ENCODE data around the gene CHD8.
"Not testable (repeated sequence)": the region's sequence is repeated elsewhere in the genome, so short reads cannot be mapped to it uniquely, and the experiment has no call there.

Gene CHD8, protein sequence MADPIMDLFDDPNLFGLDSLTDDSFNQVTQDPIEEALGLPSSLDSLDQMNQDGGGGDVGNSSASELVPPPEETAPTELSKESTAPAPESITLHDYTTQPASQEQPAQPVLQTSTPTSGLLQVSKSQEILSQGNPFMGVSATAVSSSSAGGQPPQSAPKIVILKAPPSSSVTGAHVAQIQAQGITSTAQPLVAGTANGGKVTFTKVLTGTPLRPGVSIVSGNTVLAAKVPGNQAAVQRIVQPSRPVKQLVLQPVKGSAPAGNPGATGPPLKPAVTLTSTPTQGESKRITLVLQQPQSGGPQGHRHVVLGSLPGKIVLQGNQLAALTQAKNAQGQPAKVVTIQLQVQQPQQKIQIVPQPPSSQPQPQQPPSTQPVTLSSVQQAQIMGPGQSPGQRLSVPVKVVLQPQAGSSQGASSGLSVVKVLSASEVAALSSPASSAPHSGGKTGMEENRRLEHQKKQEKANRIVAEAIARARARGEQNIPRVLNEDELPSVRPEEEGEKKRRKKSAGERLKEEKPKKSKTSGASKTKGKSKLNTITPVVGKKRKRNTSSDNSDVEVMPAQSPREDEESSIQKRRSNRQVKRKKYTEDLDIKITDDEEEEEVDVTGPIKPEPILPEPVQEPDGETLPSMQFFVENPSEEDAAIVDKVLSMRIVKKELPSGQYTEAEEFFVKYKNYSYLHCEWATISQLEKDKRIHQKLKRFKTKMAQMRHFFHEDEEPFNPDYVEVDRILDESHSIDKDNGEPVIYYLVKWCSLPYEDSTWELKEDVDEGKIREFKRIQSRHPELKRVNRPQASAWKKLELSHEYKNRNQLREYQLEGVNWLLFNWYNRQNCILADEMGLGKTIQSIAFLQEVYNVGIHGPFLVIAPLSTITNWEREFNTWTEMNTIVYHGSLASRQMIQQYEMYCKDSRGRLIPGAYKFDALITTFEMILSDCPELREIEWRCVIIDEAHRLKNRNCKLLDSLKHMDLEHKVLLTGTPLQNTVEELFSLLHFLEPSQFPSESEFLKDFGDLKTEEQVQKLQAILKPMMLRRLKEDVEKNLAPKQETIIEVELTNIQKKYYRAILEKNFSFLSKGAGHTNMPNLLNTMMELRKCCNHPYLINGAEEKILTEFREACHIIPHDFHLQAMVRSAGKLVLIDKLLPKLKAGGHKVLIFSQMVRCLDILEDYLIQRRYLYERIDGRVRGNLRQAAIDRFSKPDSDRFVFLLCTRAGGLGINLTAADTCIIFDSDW (N-terminal part only)

DNA sequence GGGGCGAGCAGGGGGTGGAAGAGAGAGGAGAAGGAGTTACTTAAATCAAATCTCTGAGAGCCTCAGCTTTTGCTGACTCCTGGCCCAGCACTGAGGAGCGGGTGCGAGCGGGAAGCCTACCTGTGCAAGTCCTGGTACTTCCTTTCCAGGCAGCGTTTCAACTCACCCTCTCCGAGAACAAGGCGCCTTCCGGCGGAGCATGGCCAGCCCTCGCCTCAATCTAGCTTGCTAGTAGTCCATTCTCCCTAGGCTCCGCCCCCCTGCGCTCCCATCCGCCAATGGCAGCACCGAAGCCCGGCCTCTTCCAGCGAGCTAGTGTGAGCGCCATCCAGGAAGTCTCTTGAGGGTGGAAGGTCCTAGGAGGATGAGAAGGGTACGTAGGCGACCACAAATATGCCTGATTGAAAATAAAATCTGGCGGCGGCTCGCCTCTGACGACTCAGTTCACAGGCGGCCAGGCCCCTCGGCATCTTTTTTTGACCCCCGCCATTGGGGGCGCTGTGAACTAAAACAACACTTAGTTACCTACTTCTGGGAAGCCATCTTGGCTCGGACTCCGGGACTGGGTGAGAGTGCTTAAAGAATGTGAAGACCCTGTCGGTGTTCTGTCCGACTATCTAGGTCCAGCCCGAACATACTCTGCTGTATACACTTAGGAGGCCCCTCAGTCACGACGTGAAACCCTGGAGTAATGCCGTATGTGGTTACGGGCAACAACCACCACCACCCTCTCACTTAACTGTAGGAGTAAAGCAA is at the start of gene CHD8:
Gene CHD8, minus strand, starts transcription at position 212 of the 756 bp plus-strand sequence. CDS start 24,480 bp downstream, outside the sequence.
- DNase-seq = peak; percentile 98

DNA sequence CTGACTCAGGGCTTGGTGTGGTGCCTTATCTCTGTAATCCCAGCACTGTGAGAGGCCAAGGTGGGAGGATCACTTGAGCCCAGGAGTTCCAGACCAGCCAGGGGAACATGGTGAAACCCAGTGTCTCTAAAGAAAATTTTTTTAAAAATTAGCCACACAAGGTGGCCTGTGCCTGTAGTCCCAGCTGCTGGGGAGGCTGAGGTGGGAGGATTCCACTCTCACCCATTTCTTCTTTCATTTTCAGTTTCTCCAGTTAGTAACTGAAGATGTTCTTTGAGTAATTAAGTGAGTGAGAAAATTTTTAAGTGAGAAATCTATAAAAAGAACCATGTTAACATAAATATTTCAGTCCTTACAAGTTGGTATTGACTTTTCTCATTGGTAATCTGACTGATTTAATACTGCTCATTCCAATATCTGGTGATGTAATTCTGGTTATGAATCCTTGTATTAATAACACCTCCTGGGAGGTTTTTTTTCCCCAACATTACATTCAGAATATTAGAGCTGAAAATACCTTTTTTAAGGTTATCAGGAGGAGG is 49.2 kb upstream of the CHD8 start:
- no peak for DNase-seq

DNA sequence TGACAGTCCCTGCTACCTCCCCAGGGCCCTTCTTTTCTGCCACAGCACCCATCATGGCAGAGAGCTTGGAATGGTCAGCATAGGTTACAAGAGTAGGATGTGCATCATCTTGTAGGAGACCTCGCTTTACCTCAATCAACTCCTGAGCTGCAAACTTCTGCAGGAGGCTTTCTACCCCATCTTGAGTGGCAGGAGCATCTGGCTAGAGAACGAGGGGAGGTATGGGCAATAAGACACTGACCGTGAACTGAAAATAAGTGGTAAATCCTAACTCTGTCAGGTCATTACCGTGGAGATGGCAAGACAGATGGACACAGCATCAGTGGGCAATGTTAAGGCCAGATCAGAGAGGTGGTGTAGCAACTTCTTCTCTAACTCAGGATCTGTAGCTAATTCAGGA is 47.5 kb upstream of the CHD8 start:
- no peak for DNase-seq

DNA sequence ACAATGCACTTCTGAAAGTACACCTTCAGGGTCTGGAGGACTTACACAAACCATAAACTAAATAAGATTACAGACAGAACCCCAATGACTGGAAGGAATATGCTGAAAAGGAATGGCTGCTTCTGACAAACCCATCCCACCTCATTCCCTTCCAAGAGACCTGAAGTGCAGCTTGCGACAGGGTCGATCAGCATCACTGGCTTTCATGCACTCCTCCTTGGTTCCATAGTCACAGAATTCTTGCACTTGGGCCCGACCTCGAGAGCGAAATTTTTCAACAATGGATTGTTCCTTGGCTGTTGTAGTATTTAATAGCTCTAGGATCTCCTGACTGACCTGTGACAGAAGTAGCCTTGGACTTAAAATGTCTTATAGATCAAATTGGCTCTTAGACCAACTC is 45.6 kb upstream of the CHD8 start:
- DNase-seq = no peak

DNA sequence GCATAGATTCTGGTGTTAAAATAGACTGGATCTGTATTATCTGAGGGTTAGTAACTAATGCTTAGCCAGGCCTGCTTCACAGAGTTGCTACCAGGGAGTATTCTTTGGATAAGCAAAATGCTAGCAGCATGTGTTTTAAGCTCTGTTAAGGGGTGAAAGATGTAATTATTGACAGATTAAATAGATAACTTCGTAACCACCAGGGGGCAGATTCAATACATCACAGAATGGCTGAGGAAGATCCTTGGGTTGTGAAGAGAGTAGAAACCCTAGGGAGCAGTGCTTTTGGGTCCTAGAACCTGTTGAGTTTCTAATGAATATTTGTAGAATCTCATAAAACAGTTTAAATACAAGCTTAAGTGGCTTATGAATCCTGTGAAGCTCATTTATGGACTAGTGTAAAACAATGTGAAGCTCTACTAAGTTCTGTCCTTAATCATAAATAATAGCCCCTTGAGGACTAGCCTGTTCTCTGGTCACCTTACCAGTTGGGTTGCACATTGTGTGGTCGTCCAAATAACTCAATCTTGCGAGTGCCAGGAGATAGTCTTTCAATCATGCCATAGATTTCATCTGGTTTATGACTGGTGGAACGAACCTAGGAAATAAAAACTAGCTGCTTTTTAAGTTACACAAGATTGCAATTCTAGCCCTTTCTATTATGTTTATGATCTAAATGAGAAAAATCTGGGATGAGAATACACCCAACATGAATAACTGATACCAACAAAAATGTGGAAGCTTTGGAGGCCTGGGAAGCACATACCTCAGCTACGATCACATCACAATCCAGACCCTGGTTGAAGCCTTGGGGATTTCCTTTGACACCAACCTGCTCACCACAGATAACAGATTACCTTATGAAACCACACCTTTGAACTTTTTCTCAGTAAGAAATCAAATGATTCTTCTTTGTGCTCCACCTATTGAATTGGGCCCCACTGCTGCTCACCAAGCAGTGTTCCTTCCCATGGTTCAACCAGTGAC is 42.9 kb upstream of the CHD8 start:
- no peak for DNase-seq

DNA sequence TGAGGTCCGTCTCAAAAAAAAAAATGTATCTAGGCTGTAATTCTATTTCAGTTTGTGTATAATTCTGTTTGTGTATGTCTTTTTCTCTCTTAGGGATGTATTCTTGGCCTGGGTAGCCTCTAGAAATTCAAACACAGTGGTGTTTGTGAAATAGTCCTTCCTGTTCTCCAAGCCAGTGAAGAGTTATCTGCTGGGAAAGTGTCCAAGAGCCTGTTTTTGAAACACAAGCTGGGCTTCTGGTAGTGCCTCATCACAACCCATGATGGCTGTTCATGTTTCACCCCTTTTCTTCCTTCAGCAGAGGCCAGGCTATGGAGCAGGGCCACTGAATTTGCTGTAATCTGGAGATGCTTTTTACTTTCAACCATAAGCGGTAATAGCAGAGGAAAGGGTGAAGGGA is 40.5 kb upstream of the CHD8 start:
- no peak for DNase-seq

DNA sequence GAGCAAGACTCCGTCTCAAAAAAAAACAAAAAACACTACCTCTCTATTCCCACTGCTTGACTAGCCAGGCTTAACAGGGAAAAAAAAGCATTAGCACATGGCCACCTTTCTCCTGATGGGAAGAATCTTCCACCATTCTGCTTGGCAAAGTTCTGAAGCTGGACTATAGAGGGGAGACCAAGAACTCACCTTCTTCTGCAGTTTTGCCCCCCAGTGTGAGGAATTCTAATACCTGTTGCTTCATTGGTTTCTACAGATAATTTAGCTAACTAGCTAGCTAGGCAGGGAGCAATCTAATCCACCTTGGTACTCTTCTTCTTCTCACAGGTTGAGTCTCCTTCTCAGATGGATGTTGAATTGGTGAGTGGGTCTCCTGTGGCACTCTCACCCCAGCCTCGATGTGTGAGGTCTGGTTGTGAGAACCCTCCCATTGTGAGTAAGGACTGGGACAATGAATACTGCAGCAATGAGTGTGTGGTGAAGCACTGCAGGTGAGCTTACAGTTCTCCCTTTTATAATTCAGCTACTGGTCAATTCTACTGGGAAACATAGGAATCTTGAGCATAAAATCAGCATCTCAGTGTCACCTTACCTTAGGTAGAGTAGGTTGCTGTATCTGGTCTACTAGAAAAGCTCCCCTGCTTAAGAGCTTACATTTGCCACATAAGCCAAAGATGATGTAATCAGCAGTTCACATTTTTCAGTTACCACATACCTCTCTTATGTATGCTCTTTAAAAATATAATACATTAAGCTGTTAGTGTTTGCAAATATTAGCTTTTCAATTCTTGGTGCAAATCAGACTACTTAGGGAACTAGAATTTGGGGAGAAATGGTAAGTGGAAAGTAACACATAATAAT is 39.2 kb upstream of the CHD8 start:
- no peak for DNase-seq

DNA sequence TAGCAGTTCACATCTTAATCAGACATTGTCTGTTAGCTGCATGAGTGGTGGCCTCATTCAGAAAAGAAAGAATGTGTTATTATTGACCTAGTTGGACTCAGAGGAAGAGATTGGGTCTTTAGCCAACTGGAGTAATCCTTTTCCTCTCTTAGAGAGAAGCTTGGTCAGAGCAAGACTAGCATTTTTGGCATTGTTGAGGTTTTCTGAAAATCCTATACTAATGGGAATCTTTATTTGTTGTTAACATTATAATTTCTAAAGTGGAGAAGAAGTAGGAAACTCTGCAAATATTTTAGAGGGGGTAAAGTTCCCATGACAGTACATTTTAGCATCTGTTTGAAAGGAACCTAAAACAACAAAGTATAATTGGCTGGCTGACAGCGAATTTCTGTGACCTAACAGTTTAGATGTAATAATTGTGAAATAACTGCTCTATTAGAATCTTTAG is 30.7 kb upstream of the CHD8 start:
- no peak for DNase-seq

DNA sequence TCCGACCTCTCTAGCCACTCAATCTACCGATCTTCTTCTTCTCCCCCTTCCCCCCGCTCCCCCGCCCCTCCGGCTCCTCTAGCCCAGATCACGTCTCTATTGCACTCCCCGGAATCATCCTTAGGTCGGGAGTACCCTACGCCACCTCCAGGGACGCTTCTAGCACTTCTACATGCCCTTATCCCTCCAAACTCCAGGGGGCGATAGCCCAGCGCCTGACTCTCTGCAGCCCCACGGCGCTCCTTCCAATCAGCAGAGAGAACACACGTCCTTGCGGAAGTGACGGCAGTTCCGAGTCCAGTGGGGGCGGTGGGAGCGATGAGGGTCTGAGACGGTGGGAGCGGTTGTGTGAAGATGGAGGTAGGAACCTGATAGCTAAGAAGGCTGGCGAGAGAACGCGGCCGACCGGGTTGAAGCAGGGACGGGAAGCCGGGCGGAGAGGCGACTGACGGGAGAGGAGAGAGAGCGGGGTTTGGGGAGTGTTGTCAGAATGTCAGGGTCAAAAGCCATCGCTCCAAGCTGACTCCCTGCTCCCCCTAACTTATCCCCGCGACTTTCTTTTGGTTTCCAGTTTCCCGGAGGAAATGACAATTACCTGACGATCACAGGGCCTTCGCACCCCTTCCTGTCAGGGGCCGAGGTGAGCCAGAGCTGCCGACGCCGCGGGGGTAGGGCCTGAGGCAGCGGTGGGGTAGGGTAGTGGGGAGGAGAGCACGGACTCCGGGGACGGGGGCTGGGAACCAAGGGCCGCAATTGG is 21.2 kb upstream of the CHD8 start, which contains the start of the genes RAB2B and TOX4:
Gene RAB2B, minus strand, starts transcription at position 35 of the 757 bp plus-strand sequence. CDS start 87 bp downstream, outside the sequence.
Gene TOX4, plus strand, starts transcription at position 271 of the 757 bp plus-strand sequence. Its CDS starts 84 bp downstream, at position 355.
- DNase-seq = peak; percentile 90

DNA sequence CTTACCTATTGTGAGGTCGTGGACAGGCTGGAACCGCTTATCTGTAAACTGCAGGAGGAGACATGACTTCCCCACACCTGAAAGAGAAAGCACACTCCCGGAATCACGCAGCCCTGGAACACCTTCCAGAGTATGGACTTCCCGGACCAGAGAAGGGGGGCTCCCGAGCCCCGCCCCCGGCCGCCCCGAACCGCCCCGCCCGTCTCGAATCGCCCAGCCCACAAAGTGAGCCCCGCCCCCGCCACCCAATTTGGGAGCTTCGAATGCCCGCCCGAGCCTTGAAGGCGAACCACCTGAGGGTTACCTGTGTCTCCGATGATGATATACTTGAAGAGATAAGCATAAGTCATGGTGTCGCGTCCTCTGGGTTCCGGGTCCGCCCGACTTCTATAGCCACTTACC is 20.6 kb upstream of the CHD8 start:
- peak; percentile 83 for DNase-seq

DNA sequence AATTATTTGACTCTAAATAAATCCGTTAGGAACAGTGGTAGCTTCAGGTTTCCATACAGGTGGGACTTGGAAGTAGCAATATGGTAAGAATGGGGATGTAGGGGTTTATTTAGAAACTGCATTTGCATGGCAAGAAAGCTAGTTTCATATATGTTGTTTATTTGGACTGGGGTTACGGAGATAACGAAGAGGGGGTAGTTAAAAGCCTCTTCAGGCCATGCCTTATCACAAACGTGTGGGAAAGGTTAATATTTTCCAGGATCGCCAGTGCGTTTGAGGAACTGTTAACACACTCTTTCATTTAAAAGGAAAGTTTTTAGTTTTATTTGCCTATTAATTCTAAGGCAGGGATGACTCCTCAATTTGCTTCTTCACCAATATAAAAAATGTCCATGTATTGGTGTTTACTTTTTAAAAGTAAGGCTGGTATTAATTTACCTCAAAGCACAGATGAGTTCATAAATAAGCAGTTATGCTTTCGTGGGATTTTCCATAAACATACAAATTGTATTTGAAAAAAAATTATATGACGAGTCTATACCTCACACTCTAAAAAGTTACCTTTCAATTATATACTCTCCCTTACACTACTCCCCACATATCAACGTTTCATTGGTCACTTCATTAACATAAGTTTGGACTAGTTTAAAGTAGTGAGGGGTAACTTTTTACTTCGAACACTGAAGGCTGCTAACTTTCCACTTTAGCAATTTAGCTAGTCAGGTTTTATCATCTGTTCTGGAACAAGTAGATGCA is 20.0 kb upstream of the CHD8 start:
- no peak for DNase-seq

DNA sequence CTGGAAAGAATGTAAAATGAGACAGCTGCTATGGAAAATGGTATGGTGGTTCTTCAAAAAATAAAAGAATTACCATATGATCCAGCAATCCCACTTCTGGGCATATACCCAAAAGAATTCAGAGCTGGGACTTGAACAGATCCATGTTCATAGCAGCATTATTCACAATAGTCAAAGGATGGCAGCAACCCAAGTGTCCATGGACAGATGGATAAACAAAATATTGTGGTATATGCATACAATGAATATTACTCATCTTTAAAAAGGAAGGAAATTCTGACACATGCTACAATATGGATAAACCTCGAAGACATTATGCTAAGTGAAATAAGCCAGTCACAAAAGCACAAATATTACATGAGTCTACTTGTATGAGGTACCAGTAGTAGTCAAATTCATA is 11.7 kb upstream of the CHD8 start:
- DNase-seq = no peak

DNA sequence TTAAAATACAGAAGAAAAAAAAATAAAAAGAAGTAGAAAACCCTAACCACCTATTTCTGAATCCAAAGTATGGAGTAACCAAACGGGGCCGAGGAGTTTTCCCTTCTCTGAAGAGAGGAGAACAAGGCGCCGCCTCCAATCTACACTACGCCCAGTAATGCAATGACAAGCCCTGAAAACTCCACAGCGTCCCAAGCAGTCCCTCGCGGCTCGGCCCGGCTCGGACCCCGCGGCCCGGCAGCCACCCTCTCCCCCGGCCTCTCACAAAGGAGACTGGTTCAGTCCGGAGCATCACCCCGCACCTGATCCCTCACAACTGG is 371 bp downstream of the CHD8 start:
- no peak for DNase-seq

DNA sequence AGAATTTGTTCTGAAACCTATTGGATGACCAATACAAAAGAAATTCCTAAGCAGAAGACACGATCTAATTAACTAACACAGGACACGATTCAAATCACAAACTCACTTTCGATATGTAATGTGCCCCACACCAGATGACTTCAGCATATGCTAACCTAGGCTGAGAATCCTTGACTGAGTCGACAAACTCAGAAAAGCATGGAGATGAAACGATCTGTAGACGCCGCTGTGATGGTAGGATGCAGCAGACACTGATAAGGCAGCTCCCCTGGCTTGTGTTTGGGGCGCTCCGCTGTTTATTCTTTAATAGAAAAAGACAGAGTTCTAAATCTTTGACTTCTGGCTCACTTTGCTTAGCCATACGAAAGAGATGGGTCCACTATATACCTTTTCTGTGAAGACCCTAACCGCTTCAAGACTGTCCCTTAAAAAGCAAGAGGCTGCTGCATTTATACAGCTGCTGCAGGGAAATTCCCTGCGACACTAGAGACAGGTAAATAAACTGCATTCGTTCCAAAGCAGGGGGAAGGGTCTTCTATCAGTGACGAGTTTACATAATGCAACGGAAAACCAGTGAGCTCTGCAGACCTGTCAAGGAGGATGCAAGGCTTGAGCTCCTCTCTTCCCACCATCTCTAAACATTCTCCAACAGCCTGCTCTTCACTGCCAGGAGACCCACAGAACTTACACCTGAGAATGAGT is 929 bp downstream of the CHD8 start:
- DNase-seq = no peak

DNA sequence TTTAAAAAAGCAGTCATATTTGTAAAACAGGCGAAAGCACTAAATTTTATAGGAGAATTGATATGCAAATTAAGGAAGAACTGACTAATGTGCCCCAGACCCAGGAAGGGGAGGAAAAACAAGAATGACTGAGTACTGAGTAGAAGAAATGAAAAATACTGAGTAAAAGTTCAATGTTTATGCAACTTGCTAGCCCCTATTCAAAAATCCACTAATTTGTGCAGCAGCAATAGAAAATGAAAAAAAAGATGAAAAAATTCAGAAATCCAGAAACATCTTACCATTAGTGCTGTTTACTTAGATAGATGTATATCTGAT is 6.1 kb downstream of the CHD8 start:
- no peak for DNase-seq

DNA sequence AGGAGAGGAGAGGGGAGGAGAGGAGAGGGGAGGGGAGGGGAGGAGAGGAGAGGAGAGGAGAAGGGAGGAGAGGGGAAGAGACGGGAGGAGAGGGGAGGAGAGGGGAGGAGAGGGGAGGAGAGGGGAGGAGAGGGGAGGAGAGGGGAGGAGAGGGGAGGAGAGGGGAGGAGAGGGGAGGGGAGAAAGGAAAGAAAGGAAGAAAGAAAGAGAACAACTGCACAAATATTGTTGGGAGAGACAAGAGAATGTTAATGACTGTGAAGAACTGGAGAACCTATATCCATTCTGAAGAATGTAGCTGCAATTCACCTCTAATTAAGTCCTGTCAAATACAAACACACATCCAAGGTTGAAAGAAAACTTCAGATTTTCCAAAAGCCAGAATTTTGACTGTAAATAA is 13.3 kb downstream of the CHD8 start:
- DNase-seq = not testable (repeated sequence)

DNA sequence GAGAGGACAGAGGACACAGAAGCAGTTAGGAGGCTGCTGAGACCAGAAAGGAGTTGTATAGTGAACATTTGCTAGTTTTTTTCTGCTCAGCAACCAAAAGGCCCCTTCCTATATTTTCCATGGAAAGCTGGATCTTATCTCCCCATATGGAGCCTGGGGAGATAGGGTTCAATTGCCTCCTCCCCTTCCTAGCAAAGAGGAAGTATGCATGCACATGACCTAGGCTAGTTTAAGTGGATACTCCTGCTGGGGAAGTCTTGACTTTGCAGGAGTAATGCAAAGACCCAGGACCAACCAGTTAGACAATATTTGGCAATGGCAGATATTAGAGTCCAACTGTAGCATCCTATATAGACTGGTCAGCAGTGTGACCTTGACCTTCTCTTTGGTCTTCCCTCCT is 15.1 kb downstream of the CHD8 start:
- DNase-seq = no peak

Measured in activated CD8-positive, alpha-beta memory T cell treated with anti-CD3 and anti-CD28 coated beads, Interleukin-2, amount 50 U/mL, for 4 hours (primary cell).